T-helper 9 cell (primary cell): Measurements from ENCODE around the gene FTO.

Source experiments
- DNase-seq: peaks from one replicate; pipeline ENCODE4 v3.0.0-alpha.2; 2020

FTO gene

DNA sequence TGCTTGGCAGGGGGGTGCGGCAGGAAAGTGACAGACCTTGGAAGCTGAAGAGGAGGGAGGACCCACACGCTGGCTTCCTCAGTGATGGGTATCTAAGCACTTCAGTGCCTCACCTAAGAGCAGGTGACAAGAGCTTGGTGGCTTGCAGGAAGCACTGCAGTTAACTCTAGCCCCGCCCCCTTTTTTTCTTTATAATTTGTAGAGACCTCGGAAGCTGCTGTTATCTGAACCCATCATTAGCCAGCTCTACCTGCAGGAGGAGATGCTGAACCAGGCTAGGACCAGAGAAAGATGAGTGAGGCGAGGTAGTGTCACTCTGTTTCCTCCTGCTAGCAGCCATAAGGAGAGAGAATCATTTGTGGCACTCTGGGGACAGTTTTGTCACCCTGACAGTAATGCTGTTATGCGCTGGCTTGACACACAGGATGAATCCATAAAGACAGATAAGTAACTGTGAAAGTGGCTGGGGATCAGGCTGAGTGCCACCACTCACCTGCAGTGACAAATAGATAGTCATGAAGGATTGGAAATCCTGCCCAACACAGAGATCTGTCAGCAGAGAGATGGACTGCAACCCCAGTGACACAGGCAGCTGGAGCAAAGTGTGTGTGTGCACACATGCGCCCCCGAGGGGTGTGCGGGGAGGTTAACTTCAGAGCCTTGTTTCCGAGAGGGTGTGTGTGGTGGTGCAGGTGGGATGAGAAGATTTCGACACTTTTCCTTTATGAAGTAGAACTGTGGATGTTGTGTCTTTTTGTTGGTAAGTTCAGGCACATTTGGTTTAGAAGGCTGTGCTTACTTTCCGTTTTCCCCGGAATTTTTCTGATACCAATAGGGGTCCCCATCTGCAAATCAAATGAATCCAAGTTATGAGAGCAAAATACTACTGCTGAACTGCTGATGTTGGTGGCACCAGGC is 358.7 kb downstream of the FTO start:
- no peak for DNase-seq

- DNase-seq: no peak
These were observed 359.4 kb downstream of the FTO start for GRCh38 chr16:54063279-54063773.

DNA sequence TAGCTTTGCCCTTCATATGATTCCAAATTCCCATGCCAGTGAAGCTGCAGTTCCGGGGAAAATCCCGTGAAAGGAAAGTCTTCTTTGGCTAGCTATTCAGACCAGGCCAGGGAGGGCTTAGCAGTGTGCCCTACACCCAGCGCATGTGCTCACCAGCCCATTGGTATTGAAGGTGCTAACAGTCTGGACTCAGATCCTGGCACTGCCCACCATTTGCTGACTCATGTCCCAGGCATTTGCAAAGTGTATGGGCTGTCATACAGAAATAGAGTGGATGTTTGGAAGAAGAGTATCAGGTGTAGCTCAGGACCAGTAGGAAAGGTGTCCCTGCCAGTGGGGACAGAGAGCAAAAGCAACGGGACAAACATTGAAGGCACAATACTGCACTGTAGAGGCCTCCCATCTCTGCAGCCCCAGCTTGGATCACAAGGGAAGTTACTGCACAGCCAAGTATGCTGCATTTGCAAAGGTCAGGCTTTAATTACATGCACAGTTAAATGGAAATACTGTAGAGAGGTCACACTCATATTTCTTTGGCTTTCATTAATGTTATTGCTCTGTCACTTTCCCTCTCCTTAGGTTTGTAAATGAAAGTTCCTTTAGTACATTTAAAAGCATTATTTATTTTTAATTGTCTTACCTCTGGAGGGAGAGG is 362.6 kb downstream of the FTO start:
- no peak for DNase-seq

DNA sequence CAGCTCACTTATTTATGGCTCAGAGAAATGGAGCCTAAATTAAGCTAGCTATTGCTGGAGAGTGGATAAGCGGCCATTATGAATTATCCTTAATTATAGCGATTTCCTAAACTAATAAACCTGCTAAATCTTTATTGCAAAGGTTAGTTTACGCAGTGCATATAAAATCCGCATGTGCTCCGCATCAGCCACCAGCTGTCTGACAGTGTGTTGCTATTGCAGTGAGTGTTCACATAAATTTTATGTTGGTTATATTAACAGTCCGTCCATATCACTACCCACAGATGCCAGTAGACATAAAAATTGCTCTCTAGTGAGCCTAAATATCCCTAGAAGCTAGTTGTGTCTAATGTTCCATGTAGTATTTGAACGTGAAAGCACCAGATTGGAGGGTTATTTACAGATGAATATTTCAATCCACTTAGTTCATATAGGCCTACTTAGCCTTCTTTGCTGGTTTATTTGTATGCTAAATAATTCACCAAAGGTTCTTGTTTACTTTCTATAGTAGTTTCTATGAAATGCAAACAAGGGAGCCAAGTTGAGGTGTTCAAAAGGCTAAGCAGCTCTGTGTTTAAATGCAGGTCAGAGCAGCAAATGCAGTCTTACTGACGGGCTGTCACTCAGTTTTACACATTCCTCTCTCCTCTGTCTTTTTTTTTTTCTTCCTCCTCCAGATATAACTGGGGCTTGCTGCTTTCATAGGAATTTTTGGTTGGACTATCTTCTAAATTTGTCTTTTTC is 363.5 kb downstream of the FTO start:
- no peak for DNase-seq

GRCh38 chr16:54068212-54068611 is 364.3 kb downstream of the FTO start:
- no peak for DNase-seq

- no peak for DNase-seq
These were observed 365.8 kb downstream of the FTO start for GRCh38 chr16:54069601-54070239.

GRCh38 chr16:54070789-54071343 is 366.9 kb downstream of the FTO start:
- no peak for DNase-seq

- no peak for DNase-seq
These were observed 367.6 kb downstream of the FTO start for GRCh38 chr16:54071514-54071913.

GRCh38 chr16:54072237-54072636 is 368.3 kb downstream of the FTO start:
- no peak for DNase-seq

GRCh38 chr16:54073356-54073755 is 369.4 kb downstream of the FTO start:
- no peak for DNase-seq

- DNase-seq: no peak
These were observed 371.5 kb downstream of the FTO start for GRCh38 chr16:54075446-54075845.

DNA sequence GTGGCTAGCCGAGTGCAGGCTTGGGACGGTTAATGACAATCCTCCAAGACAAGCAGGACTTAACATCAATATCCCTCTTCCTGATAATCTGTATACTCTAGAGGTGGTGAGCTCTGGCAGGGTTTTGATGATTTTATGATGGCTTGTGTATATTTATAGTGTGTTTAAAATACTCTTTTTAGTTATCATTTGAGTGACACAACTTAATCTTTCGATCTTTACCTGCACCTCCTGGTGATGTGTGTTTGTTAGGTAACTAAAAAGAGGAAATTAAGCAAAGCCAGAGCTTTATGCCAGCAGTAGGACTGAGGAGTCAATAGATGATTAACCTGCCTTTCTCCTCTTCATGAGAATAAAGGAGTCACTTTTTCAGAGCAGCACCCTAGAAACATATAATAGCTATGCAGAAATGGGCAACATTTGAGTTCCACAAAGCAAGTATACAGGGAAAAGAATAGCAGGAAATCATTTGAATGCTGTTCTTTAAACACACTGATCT is 372.1 kb downstream of the FTO start:
- DNase-seq: no peak

GRCh38 chr16:54077050-54077821 is 373.3 kb downstream of the FTO start:
- DNase-seq: no peak

- no peak for DNase-seq
These were observed 376.6 kb downstream of the FTO start for GRCh38 chr16:54080524-54081008.

DNA sequence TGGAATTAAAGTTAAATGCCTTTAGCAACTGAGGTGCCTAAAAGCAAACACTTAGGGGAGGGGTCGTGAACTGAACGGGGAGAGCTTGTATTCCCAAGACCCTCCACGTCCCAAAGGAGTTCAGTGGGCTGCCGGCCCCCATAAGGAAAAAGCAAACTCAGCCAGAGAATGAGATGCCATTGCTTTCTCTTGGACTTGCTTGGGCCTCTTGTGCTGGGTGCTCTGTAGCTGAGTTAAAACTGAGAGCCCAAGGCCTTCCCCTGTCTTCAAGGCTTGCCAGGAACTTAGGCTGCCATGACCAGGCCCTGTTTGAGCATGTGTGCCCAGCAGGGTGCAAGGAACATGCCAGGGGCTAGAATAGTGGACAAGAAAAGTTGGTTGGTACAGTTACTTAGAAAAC is 382.8 kb downstream of the FTO start:
- DNase-seq: no peak

- no peak for DNase-seq
These were observed 386.6 kb downstream of the FTO start for GRCh38 chr16:54090602-54091001.

GRCh38 chr16:54093281-54093680 is 389.3 kb downstream of the FTO start:
- DNase-seq: no peak

GRCh38 chr16:54094641-54095040 is 390.7 kb downstream of the FTO start:
- no peak for DNase-seq

DNA sequence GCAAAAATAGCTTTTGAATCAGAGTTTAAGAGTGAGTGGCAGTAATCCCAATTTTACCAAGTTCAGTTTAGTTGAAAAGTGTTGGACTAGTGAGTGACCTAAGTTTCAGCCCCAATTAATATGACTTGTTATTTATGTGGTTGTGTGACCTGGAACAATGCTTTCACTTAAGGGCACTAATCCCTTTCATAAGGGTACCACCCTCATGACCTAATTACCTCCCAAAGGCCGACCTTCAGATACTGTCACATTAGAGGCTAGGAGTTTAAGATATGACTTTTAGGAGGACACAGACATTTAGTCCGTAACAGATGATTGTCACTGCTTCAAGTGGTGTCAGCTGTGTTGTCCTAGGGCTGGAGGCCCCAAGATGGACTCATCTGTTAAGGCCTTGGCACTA is 392.7 kb downstream of the FTO start:
- no peak for DNase-seq

- DNase-seq: no peak
These were observed 393.8 kb downstream of the FTO start for GRCh38 chr16:54097774-54098173.

- no peak for DNase-seq
These were observed 394.3 kb downstream of the FTO start for GRCh38 chr16:54098247-54098646.
